ENCODE results near the gene WDFY1.

Gene WDFY1

DNA sequence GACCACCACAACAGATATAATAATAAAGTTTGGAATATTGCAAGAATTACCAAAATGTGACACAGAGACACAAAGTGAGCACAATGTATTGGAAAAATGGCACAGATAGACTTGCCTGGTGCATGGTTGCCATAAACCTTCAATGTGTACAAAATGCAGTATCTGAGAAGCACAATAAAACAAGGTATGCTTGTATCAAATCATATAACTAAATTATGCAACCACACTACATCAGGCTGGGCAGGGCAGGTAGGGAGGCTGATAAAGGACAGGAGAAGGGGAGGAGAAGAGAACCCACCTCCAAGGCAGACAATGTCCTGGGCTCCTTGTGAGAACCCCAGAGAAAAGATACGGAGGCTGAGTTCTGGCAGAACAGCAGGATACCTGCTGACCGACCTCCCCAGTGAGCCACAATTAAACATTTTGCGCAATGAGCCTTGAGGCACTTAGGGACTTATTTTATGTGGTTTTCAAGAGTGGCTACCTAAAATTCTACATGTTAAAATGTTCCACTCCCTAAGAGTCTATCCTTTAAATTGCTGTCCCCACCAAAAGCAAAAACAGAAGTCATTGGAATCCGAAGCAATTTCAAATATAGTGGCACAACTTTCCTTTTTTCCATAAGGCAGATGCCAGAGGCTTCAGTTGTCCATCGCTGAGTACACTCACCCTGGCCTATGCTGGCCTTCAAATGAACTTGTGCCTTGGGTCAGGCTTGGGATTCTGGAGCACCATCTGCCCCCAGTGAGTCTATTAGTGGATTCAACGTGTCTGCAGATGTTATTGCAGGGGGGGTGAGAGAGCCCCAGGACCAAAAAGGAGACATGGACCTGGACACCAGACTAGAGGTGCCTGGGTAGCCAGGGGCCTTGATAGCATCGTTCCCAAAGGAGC lies 16.8 kb downstream of the WDFY1 start:
- DNase-seq = no peak

DNA sequence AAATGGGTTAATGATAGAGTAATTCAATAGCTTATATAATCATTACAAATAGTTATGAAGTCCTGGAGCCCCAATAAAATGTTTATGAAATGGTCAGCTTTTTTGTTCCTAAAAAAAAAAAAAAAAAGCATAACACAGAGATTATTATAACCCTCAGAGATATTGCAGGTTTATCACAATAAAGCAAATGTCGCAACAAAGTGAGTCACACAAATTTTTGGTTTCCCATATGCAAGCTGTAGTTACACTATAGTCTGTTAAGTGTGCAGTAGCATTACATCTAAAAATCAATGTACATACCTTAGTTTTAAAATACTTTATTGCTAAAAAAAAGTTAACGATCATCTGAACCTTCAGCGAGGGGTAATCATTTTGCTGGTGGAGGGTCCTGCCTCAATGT lies 20.0 kb downstream of the WDFY1 start:
- no peak for DNase-seq

DNA sequence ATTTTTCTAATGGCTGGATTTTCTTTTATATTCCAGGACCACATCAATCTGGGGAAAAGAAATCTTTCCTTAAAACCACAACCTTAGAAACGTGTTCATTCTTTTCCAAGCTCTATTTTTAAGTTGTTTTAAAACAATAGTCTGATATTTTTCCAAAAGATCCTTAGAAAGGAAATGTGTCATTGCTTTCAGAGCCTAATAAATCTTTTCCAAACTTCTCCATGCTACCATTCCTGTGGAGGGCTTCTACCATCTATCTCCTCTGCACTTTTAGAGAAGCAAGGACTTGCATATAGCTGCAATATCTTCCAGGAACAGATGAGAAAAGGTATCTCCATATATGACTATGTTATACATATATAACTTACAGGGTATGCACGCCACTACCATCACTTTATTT lies 21.2 kb downstream of the WDFY1 start:
- no peak for DNase-seq

DNA sequence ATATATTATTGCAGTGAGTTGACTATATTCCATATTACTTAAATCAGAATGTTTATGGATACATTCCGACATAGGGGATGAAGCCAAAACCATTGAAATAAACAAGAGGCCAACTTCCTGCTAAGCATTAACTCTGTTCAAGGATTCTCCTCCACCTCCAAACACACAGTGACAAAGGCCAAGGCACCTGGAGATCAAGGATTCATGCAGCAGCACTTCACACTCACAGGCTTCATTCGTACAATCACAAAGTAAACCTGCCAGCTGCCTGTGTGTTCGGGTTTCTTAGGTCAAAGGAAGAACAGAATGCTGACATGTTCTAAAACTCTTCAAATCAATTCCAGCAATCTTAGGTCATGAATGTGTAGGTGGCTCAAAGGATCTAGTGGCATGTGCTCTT lies 22.8 kb downstream of the WDFY1 start:
- DNase-seq = no peak

DNA sequence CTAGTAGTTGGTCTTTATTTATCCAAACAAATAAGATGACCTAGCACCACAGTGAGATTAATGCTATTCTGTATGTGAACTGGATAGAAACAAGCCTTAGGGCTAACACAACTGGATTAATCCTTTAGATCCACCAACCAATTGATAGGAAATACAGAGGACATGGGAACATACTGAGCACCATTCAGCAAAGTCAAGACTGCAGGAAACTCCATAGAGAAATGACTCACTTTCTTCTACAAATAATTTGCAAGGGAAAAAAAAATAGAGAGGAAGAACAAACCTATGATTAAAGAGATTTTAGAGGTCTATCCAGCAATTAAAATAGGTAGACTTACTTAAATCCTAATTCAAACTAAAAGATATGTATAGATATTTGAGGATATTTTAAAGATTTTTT lies 23.9 kb downstream of the WDFY1 start:
- no peak for DNase-seq

DNA sequence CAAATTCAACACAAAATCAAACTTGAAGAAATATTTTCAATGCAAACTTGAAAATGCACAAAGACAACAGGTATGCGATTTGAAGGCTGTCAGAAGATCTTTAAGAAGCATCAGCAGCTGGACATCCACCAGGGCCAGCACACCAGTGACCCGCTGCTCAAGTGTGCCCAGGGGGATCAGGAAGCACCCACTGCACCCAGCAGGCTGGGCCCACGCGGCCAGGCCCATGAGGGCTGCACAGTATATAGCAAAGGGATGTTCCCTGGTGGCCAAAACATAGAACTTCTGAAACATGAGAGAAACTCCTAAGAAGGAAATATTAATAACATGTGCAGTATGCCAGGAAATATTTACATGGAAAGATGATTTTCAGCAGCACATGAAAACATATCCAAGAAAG lies 25.0 kb downstream of the WDFY1 start:
- no peak for DNase-seq

DNA sequence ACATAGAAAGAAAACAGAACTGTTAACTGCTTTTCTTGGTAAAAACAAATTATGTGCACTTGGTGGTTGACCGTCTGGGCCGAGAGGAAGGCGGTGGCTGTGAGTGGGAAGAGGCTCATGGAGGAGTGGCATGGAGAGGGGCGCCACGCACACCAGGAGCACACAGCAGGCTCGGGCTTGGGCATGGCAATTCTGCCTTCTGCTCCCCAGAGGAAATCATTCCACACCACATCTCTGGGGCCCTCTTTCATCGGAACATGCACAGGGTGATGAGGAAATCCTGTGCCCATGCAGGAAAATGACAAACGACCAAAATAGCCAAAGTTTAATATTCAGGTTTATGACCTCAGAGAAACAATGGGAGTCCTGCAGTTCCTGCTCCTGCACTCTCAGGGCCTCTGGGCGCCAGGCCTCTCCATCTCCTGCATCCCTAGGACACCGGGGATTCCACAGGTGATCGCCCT lies 26.4 kb downstream of the WDFY1 start:
- DNase-seq = no peak

DNA sequence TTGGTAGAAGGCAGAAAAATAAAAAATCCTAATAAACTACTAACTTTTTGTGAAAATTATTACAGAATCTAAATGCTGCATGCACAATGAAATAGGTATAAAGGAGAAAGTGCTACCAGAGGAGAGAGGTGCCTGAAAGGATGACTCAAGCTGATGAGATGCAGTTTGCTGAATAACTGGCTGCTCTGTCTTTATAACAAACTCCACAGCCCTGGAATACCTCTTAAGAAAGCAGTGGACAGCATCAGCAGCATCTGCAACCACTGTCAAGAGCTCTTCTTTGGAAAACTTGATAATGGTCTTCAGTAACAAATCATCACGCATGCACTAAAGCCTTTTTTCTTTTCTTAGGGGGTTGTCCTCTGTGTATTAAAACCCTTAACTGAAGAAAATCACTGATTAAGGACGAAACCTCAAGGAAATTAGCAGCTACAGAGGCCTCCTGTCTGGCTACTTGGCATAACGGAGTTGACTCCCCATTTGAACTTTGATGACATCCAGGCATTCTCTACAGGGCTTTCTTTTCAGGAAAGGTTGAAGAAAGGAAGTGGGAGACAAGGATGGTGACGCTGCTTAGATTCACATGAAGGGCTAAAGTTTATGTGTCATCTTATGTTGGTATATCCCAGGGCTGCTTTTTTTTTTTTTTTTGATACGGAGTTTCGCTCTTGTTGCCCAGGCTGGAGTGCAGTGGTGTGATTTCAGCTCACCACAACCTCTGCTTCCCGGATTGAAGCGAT lies 28.8 kb downstream of the WDFY1 start:
- DNase-seq = no peak

DNA sequence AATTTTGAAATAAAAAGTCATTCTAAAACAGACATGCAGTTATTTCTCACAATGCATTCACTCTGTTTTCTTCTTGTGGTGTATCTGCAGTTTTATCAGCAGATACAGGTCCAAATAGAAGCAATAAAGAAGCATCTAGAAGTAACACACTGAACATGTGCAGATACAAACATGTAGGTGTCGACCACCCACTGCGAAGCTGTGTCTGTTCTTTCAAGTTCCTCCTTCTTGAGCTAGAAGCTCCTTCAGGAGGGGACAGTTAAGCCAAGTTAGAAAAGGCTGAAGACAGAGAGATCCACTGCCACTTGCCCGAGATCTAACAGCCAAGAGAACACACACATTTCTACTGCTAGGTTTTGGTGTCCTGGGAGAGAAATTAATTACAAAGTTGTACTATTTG lies 30.1 kb downstream of the WDFY1 start:
- no peak for DNase-seq

DNA sequence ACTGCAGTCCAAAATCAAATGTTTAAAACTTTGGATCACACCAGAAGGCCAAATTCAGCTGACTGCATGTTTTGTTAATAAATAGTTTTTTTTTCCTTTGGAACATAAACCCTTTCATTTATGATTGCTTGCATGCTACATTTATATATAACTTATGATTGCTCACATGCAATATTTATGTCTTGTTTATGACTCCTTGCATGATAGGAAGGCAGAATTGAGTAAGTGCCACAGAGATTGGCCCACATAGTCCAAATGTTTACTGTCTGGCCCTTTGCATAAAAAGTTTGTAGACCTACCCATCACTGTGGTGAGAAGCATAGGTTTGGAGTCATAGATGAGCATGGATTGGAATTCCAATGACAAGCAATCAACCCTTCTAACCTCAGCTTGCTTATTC lies 30.8 kb downstream of the WDFY1 start:
- no peak for DNase-seq

DNA sequence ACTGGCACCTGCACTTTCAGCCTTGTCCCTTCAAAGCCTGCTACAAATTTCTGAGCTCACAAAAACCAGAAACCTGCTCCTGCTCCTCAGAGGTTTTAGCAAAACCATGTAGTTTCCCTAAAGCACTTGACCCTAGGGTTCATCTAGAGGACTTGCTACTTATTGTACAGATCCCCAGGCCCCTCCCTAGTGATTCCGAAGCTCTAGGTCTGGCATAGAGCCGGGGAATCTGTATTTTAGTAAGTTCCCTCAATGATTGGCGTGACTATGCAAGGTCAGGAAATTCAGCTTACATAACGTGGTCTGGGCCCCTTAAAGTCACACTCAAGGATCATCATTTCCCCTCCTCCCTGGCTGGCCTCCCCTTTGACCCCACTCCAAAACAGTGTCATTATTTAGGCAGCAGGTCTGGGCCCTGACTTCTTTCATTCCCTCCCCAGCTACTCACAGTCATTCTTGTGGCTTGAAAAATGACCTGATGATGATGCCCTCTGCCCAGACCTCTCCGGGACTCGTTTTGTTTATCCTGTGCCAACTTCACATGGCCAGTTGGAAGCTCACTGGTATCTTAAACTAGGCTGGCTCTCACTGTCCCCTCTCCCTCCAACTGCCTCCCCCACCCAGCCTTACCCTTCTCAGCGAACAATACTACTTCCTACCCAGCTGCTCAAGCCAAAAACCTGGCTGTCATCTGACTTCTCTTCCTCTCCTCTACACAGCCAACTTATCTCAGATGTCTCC lies 36.0 kb downstream of the WDFY1 start:
- no peak for DNase-seq

DNA sequence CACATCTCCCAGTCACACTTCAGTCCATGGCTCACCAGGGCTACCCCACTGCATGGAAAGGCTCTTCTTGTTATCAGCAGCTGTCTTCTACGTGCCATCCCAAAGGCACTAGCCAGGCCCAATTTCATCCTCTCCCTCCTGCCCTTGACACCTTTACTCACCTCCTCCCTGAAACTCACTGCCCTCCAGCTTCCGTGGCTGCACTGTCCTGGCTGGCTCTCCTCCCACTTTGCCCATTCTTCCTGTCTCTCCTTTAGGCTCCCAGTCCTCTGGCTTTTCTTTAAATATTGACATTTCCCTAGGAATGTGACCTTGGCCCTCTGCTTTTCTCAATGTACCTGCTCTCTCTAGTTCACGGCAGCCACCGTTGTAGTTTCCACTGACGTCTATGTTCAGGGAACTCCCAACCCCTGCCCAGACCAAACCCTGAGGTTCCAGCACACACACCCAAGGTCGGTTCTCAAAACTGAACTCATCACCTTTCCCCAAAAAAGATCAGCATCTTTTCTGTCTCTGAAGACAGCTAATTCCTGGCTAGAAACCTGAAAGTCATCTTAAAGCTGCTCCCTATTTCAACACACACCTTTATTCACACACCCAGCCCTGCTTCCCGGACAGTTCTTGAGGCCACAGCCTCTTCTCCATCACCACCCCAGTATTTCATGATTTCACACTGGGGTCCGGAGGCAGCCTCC lies 36.7 kb downstream of the WDFY1 start:
- DNase-seq = no peak

DNA sequence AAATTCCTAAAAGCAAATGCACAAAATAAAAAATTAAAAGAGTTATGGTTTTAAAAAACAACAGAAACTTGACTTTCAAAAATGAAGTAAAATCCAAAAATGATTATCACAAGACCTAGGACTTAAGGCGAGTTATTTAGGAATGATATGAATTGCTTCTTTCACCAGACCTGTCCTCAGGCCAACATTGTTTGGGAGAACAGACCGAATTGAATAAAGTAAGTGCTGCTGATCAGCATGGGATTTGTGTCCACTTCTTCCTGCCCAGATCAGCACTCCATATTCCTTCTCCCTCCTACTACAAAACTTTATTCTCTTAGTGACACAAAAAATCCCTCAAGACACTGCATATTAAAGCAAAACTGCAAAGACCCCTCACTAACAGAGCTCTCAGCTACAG lies 39.1 kb downstream of the WDFY1 start:
- no peak for DNase-seq

DNA sequence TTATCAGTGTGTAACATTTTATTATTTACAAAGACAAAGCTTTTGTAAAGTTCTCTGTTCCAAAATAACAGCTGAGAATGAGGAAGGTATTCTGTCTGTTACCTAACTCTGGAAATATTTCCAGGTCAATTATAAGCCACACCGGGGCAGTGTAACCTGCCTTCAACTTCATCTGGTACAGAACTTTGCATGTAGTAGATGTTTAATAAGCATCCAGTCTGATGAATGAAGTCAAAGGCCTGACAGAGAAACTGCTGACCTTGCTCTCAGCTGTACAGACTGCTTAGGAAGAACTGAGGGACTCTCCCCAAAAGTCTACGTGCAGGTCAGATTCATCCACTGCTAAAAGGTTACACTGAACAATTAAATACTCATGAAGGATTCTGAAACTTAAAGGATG lies 43.3 kb downstream of the WDFY1 start:
- DNase-seq = no peak

DNA sequence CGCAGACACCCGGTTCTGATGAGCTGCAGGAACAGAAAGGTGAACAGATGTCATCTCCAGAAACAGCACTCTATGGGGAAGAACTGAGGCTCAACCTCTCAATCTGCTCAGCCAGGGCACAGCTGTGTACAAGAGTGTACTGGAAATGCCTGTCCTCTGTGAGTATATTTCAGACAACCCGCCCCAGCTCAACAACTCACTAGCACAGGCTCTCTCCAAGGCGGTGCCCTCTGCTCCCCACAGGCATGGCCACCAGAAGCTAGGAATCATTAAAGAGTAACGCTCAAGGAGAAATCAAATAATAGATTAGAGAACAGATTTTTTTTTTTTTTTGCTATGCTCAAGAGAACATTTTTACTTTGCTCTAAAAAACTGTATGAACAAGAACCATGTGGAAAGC lies 43.8 kb downstream of the WDFY1 start:
- DNase-seq = no peak

DNA sequence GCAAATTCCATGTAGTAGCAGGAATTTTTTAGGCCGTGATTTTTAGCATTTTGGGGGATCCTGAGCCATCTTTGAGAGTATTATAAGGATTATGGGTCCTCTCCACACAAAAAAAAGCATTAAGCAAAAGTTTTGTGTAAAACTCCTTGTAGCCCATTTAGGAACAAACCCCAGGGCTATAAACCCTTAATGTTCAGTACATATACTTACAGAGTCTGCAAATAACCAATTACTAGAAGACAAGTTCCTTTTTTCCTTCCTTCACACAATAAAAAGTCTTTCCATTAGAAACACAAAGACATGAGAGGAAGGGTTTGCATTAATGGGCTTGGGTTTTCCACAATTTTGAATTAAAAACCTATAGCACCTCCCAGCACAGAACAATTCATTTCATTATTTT lies 44.6 kb downstream of the WDFY1 start:
- DNase-seq = no peak

DNA sequence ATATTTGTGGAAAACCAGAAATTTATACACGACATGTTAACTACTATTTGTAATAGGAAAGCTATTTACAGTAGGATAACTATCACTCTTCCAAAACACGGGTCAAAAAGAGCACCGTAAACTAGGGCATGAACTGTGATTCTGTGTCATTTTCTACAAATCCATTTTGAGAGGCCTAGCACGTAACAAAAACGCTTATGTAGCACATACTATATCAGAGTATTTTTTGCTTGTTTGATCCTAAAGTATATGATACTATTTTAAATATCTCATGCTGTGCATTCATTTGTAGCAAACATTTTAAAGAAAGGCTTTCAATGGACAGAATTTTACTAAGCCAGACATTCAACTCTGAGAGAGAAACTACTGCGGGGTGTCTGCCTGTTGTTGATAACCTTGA lies 45.1 kb downstream of the WDFY1 start:
- DNase-seq = no peak

DNA sequence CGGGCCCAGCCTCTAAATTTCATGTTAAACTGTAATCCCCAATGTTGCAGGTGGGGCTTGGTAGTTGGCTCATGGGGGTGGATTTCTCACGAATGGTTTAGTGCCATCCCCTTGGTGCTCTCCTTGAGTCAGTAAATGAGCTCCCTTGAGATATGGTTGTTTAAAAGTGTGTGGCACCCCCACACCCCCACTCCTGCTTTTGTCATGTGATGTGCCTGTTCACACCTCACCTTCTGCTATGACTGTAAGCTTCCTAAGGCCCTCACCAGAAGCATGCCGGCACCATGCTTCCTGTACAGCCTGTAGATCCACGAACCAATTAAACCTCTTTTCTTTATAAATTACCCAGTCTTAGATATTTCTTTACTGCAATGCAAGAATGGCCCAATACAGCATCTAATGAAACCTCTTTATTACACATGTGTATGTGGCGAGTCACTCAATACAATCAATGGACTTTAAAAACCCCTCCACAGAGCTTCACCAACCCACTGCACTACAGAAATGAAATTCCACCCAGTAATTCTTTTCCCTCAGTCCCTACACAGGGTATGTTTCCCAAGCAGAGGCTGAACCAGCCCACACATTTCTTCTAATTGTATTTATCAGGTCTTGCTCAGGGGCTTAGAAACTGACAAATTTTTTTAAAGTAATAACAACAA lies 47.3 kb downstream of the WDFY1 start:
- DNase-seq = no peak

DNA sequence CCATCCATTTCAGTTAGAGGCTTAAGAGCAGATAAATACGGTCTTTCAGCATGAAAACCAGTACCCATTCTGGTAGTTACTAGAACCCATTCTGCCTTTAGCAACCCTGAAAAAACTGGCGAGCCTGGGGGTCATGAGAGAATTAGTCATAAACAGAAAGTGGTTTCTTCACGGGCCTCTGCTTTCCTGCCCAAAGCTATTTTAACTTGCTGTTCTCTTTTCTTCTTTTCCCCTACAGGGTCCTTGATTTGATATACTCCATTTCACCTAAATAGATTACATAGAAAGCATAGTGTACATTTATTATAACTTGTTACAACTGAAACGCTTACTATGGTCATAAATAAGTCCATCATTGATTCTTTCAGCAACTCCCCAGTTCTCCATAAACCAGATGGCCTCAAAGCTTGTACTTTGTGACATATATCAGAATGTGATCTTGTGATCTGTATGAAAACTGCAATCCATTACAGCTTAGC lies 48.3 kb downstream of the WDFY1 start:
- peak; percentile 81 for DNase-seq

DNA sequence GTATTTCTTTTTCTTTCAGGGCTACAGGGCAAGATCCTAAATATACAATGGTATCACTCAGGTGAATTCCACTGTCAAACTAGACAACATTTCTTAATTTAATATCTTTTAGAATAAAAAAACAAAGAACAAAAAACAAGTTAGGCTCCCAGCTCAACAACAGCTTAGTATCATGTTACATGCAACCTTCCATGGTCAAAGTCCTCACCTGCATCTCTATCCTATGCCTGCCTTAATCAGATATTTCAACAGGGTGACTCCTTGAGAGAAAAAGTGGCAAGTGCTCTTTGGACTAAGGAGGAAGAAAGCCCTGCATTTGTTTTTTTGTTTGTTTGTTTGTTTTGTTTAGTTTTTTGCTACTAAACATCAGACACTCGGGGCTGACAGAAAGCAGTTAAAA lies 50.2 kb downstream of the WDFY1 start:
- DNase-seq = peak; percentile 4

DNA sequence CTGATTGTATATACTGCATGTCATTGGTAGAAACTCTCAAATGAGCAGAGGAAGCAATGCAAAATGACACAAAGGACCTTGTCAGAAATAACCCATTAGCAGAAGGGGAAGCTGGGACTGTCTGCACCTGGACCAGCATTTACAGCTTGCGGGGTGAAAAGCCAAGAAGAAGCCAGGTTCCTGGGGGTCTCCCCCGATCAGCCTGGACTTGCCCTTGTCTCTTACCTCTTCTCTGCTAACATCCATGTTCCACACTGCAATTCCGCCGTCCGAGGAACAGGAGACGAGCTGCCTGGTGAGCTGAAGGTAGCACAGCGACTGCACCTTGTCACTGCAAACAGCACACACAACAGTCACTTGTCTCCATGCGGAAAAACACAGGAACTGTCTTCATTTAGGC lies 51.1 kb downstream of the WDFY1 start:
- no peak for DNase-seq

DNA sequence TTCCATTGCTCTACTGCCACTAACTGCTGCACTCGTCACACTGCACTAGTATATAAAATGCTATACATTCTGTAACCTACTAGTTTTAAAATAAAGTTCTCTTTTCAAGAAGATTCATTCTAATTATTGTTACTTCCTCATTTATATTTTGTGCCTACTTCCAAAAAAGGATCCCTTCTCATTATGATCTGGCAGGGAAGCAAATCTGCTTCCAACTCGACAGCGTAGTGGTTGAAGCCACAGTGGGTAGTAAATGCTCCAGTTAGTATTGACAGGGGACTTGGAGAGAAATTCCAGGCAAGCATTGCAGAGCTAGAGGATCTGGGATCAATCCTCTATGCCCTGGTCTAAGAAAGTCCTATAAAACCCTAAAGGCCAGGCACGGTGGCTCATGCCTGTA lies 54.4 kb downstream of the WDFY1 start:
- no peak for DNase-seq
